ENCODE measurements around the gene G6PC3.
A peak's percentile ranks its signal among the peaks of the same experiment; 100 is the strongest.

The G6PC3 gene

GRCh38 chr17:44079877-44080821, 9.6 kb downstream of the G6PC3 start:
- DNase-seq (ENCODE audit: low spot score), result no peak
- no peak overlapping the region for H3K4me3 ChIP-seq (ENCODE audit: low read length in 2 of 2)
- peak overlapping the region; percentile 17 for H3K9ac ChIP-seq (ENCODE audit: low read depth, low read length, poor library complexity)
- no peak overlapping the region for H4K91ac ChIP-seq (ENCODE audit: low read depth, low read length, poor library complexity)
- no peak overlapping the region for H3K23ac ChIP-seq (ENCODE audit: low read depth, low read length, poor library complexity)
- peak overlapping the region; percentile 22 for H2AK5ac ChIP-seq (ENCODE audit: low read depth, low read length)
- no CpG with 5 or more reads among the region's 18 CpGs for WGBS, 2 donors (ENCODE audit: extremely low coverage in 2 of 2, insufficient read length in 2 of 2, insufficient replicate concordance in 1 of 2)
- H2BK15ac ChIP-seq (ENCODE audit: low read length), result no peak overlapping the region
- no peaks in the 10 kb centered on the region for H3K79me1 ChIP-seq (ENCODE audit: low read depth, low read length)
- no peak overlapping the region for H3K27ac ChIP-seq (replicated peaks; ENCODE audit: low read length)
- no peak overlapping the region for H2BK120ac ChIP-seq (ENCODE audit: low read depth, low read length)
- H3K9me3 ChIP-seq (replicated peaks in 1 of 2; ENCODE audit: control insufficient read depth in 2 of 2, insufficient read depth in 1 of 2, low read depth in 1 of 2, low read length in 2 of 2), result no peaks in the 10 kb centered on the region
- no peak overlapping the region for H2BK5ac ChIP-seq (ENCODE audit: low read length)
- H3K27me3 ChIP-seq (ENCODE audit: control insufficient read depth in 3 of 3, insufficient read depth in 3 of 3, low read depth in 1 of 3, low read length in 3 of 3), result no peaks in the 10 kb centered on the region
- H3K4me2 ChIP-seq (ENCODE audit: insufficient read depth, low read length, poor library complexity, severe bottlenecking), result no peak overlapping the region
- no peak overlapping the region for H2BK12ac ChIP-seq (ENCODE audit: low read length)
- H4K8ac ChIP-seq (ENCODE audit: low read depth, low read length), result no peak overlapping the region
- peaks cover 7 to 15% of the 10 kb centered on the region in 2 donors for H3K4me1 ChIP-seq (ENCODE audit: control insufficient read depth in 2 of 2, insufficient read depth in 1 of 2, low read depth in 1 of 2, low read length in 2 of 2)
- H3K4ac ChIP-seq (ENCODE audit: low read length), result no peak overlapping the region
- H2AFZ ChIP-seq (ENCODE audit: low read length), result no peak overlapping the region
- H3K18ac ChIP-seq (ENCODE audit: low read length), result no peak overlapping the region
- H3K14ac ChIP-seq (ENCODE audit: low read length), result no peak overlapping the region
- peaks cover 59 to 75% of the 10 kb centered on the region in 2 donors for H3K36me3 ChIP-seq (replicated peaks in 1 of 2; ENCODE audit: control insufficient read depth in 2 of 2, insufficient read depth in 2 of 2, low read length in 2 of 2)

- Histone ChIP-seq H3K4ac (ENCODE audit: low read length) (no peak overlapping the region), H3K4me2 (ENCODE audit: insufficient read depth, low read length, poor library complexity, severe bottlenecking) (no peak overlapping the region), H3K9me3 (replicated peaks in 1 of 2; ENCODE audit: control insufficient read depth in 2 of 2, insufficient read depth in 1 of 2, low read depth in 1 of 2, low read length in 2 of 2) (no peaks in the 10 kb centered on the region), H4K8ac (ENCODE audit: low read depth, low read length) (no peak overlapping the region), H2AFZ (ENCODE audit: low read length) (no peak overlapping the region), H3K9ac (ENCODE audit: low read depth, low read length, poor library complexity) (no peak overlapping the region), H2BK15ac (ENCODE audit: low read length) (no peak overlapping the region), H4K91ac (ENCODE audit: low read depth, low read length, poor library complexity) (no peak overlapping the region), H3K79me1 (ENCODE audit: low read depth, low read length) (no peaks in the 10 kb centered on the region), H2BK120ac (ENCODE audit: low read depth, low read length) (no peak overlapping the region), H3K27me3 (ENCODE audit: control insufficient read depth in 3 of 3, insufficient read depth in 3 of 3, low read depth in 1 of 3, low read length in 3 of 3) (no peaks in the 10 kb centered on the region), H2AK5ac (ENCODE audit: low read depth, low read length) (no peak overlapping the region), H3K27ac (replicated peaks; ENCODE audit: low read length) (no peak overlapping the region), H3K36me3 (replicated peaks in 1 of 2; ENCODE audit: control insufficient read depth in 2 of 2, insufficient read depth in 2 of 2, low read length in 2 of 2) (peaks cover 51 to 60% of the 10 kb centered on the region in 2 donors), H3K14ac (ENCODE audit: low read length) (no peak overlapping the region), H3K18ac (ENCODE audit: low read length) (no peak overlapping the region), H2BK12ac (ENCODE audit: low read length) (no peak overlapping the region), H3K4me1 (ENCODE audit: control insufficient read depth in 2 of 2, insufficient read depth in 1 of 2, low read depth in 1 of 2, low read length in 2 of 2) (peaks cover 18 to 24% of the 10 kb centered on the region in 2 donors), H3K23ac (ENCODE audit: low read depth, low read length, poor library complexity) (no peak overlapping the region), H2BK5ac (ENCODE audit: low read length) (no peak overlapping the region), H3K4me3 (ENCODE audit: low read length in 2 of 2) (no peak overlapping the region)
- no CpG with 5 or more reads among the region's 3 CpGs for WGBS, 2 donors (ENCODE audit: extremely low coverage in 2 of 2, insufficient read length in 2 of 2, insufficient replicate concordance in 1 of 2)
- no peak for DNase-seq (ENCODE audit: low spot score)
These were observed 11.1 kb downstream of the G6PC3 start for GRCh38 chr17:44081681-44082080.

- Histone ChIP-seq H3K4me3 (ENCODE audit: low read length in 2 of 2) (no peak overlapping the region), H2AK5ac (ENCODE audit: low read depth, low read length) (no peak overlapping the region), H3K9ac (ENCODE audit: low read depth, low read length, poor library complexity) (peak overlapping the region; percentile 30), H4K8ac (ENCODE audit: low read depth, low read length) (no peak overlapping the region), H2BK15ac (ENCODE audit: low read length) (no peak overlapping the region), H3K27me3 (ENCODE audit: control insufficient read depth in 3 of 3, insufficient read depth in 3 of 3, low read depth in 1 of 3, low read length in 3 of 3) (no peaks in the 10 kb centered on the region), H3K27ac (replicated peaks; ENCODE audit: low read length) (no peak overlapping the region), H3K4ac (ENCODE audit: low read length) (no peak overlapping the region), H3K9me3 (replicated peaks in 1 of 2; ENCODE audit: control insufficient read depth in 2 of 2, insufficient read depth in 1 of 2, low read depth in 1 of 2, low read length in 2 of 2) (no peaks in the 10 kb centered on the region), H2BK12ac (ENCODE audit: low read length) (no peak overlapping the region), H3K36me3 (replicated peaks in 1 of 2; ENCODE audit: control insufficient read depth in 2 of 2, insufficient read depth in 2 of 2, low read length in 2 of 2) (peaks cover 51 to 53% of the 10 kb centered on the region in 2 donors), H3K18ac (ENCODE audit: low read length) (no peak overlapping the region), H4K91ac (ENCODE audit: low read depth, low read length, poor library complexity) (no peak overlapping the region), H3K4me2 (ENCODE audit: insufficient read depth, low read length, poor library complexity, severe bottlenecking) (no peak overlapping the region), H2BK5ac (ENCODE audit: low read length) (no peak overlapping the region), H2AFZ (ENCODE audit: low read length) (no peak overlapping the region), H3K23ac (ENCODE audit: low read depth, low read length, poor library complexity) (no peak overlapping the region), H3K14ac (ENCODE audit: low read length) (no peak overlapping the region), H3K79me1 (ENCODE audit: low read depth, low read length) (no peaks in the 10 kb centered on the region), H3K4me1 (ENCODE audit: control insufficient read depth in 2 of 2, insufficient read depth in 1 of 2, low read depth in 1 of 2, low read length in 2 of 2) (peaks cover 24 to 30% of the 10 kb centered on the region in 2 donors), H2BK120ac (ENCODE audit: low read depth, low read length) (no peak overlapping the region)
- DNase-seq (ENCODE audit: low spot score), result no peak
- no CpG with 5 or more reads among the region's 21 CpGs for WGBS, 2 donors (ENCODE audit: extremely low coverage in 2 of 2, insufficient read length in 2 of 2, insufficient replicate concordance in 1 of 2)
These were observed 11.9 kb downstream of the G6PC3 start for GRCh38 chr17:44082256-44082927.

GRCh38 chr17:44083250-44083849, 12.8 kb downstream of the G6PC3 start:
- H3K18ac ChIP-seq (ENCODE audit: low read length), result no peak overlapping the region
- H2BK120ac ChIP-seq (ENCODE audit: low read depth, low read length), result no peak overlapping the region
- no peak overlapping the region for H3K9ac ChIP-seq (ENCODE audit: low read depth, low read length, poor library complexity)
- H3K4me1 ChIP-seq (ENCODE audit: control insufficient read depth in 2 of 2, insufficient read depth in 1 of 2, low read depth in 1 of 2, low read length in 2 of 2), result peaks cover 30 to 34% of the 10 kb centered on the region in 2 donors
- H3K4me2 ChIP-seq (ENCODE audit: insufficient read depth, low read length, poor library complexity, severe bottlenecking), result no peak overlapping the region
- H3K79me1 ChIP-seq (ENCODE audit: low read depth, low read length), result no peaks in the 10 kb centered on the region
- peak overlapping the region in 1 of 2 donors; percentile 37 for H3K4me3 ChIP-seq (ENCODE audit: low read length in 2 of 2)
- no peak overlapping the region for H2BK12ac ChIP-seq (ENCODE audit: low read length)
- H3K36me3 ChIP-seq (replicated peaks in 1 of 2; ENCODE audit: control insufficient read depth in 2 of 2, insufficient read depth in 2 of 2, low read length in 2 of 2), result peaks cover 45 to 46% of the 10 kb centered on the region in 2 donors
- H4K8ac ChIP-seq (ENCODE audit: low read depth, low read length), result no peak overlapping the region
- H2AFZ ChIP-seq (ENCODE audit: low read length), result no peak overlapping the region
- no peak overlapping the region for H4K91ac ChIP-seq (ENCODE audit: low read depth, low read length, poor library complexity)
- no peak overlapping the region for H2AK5ac ChIP-seq (ENCODE audit: low read depth, low read length)
- H3K23ac ChIP-seq (ENCODE audit: low read depth, low read length, poor library complexity), result peak overlapping the region; percentile 32
- no peaks in the 10 kb centered on the region for H3K9me3 ChIP-seq (replicated peaks in 1 of 2; ENCODE audit: control insufficient read depth in 2 of 2, insufficient read depth in 1 of 2, low read depth in 1 of 2, low read length in 2 of 2)
- no CpG with 5 or more reads among the region's 12 CpGs for WGBS, 2 donors (ENCODE audit: extremely low coverage in 2 of 2, insufficient read length in 2 of 2, insufficient replicate concordance in 1 of 2)
- DNase-seq (ENCODE audit: low spot score), result no peak
- H2BK5ac ChIP-seq (ENCODE audit: low read length), result no peak overlapping the region
- no peak overlapping the region for H3K14ac ChIP-seq (ENCODE audit: low read length)
- no peaks in the 10 kb centered on the region for H3K27me3 ChIP-seq (ENCODE audit: control insufficient read depth in 3 of 3, insufficient read depth in 3 of 3, low read depth in 1 of 3, low read length in 3 of 3)
- no peak overlapping the region for H3K4ac ChIP-seq (ENCODE audit: low read length)
- H3K27ac ChIP-seq (replicated peaks; ENCODE audit: low read length), result no peak overlapping the region
- H2BK15ac ChIP-seq (ENCODE audit: low read length), result no peak overlapping the region
